Lower leg skin (tissue), 4 donors: Measurements from ENCODE around the gene MYOG. TPM values are rescaled to one million over a fixed set of nuclear protein-coding genes. Genes with fewer than 3 reads are reported as not detected.

Experiments used
- DNase-seq, 2 donors: peaks; one replicate each; pipeline ENCODE4 v3.0.0-alpha.2; 2019; ENCODE audit warnings: low spot score in 2 of 2
- H3K4me3 ChIP-seq: fragments of 200-600 bp; sonication (generic); 2 replicates; pipeline ENCODE4 v1.5.1; 2017; ENCODE audit warnings: mild to moderate bottlenecking, low read depth; ENCODE audit not compliant: poor library complexity, severe bottlenecking
- CTCF ChIP-seq, 3 donors: fragments of 450-650 bp; IDR thresholded peaks; one replicate each; pipeline ENCODE4 v1.5.1; 2016; ENCODE audit warnings: antibody characterized with exemption in 3 of 3, mild to moderate bottlenecking in 3 of 3, moderate library complexity in 2 of 3
- POLR2A ChIP-seq, 2 donors: fragments of 450-650 bp; IDR thresholded peaks; one replicate each; pipeline ENCODE4 v1.6.1; 2016 to 2017; ENCODE audit warnings: antibody characterized with exemption in 2 of 2, mild to moderate bottlenecking in 1 of 2, moderate library complexity in 1 of 2
- WGBS, 2 donors: methylation state at CpG; one replicate each; pipeline ENCODE4 v1.1.5; 2018; 5-methylcytosine and 5-hydroxymethylcytosine counted together
- intact Hi-C: fragments of 100-400 bp; cut with DNase I; formaldehyde crosslinking; loops from one replicate; pipeline ENCODE4 v1.15.0; 2023; ENCODE audit warnings: low total_unique reads
- total RNA-seq, 4 donors: library from RNA; depleted of rRNA; stranded (reverse); fragments of >200 nt; gene quantifications; one replicate each; pipeline ENCODE4 v1.1.0, GENCODE V29; 2016

MYOG gene
- total RNA-seq, 4 donors from 2014 or later = not detected

- TF ChIP-seq POLR2A (IDR thresholded peaks at IDR 0.05) = no peak
- no peak overlapping the region for H3K4me3 ChIP-seq
- 50 to 67% methylated on average over 1 of the region's 1 CpG for WGBS, 2 donors
- intact Hi-C loops = no loop called here
- no peak for DNase-seq
Observed at GRCh38 chr1:203054184-203054583, 31.6 kb downstream of the MYOG start.

GRCh38 chr1:203052601-203053000, 33.2 kb downstream of the MYOG start:
- intact Hi-C loops = no loop called here
- 86 to 90% methylated on average over 3 of the region's 3 CpGs for WGBS, 2 donors
- no peak for TF ChIP-seq CTCF (IDR thresholded peaks at IDR 0.05)
- TF ChIP-seq POLR2A (IDR thresholded peaks at IDR 0.05) = no peak
- no peak for DNase-seq
- no peak overlapping the region for H3K4me3 ChIP-seq

- whole genome bisulfite sequencing, 2 donors = 60% methylated on average over 13 to 16 of the region's 20 CpGs
- intact Hi-C loops = no loop called here
- H3K4me3 ChIP-seq = no peak overlapping the region
- DNase-seq = no peak
- TF ChIP-seq CTCF (IDR thresholded peaks at IDR 0.05) (no peak), POLR2A (IDR thresholded peaks at IDR 0.05) (no peak)
Observed at GRCh38 chr1:203051841-203052324, 33.9 kb downstream of the MYOG start.

- WGBS, 2 donors = 84 to 86% methylated on average over 4 of the region's 4 CpGs
- TF ChIP-seq CTCF (IDR thresholded peaks at IDR 0.05) (no peak), POLR2A (IDR thresholded peaks at IDR 0.05) (no peak)
- intact Hi-C loops = no loop called here
- no peak for DNase-seq
- no peak overlapping the region for H3K4me3 ChIP-seq
Observed at GRCh38 chr1:203050826-203051225, 35.0 kb downstream of the MYOG start.

GRCh38 chr1:203049576-203050180, 36.1 kb downstream of the MYOG start:
- no peak for TF ChIP-seq POLR2A (IDR thresholded peaks at IDR 0.05)
- no peak for TF ChIP-seq CTCF (IDR thresholded peaks at IDR 0.05)
- DNase-seq = no peak
- 83 to 86% methylated on average over 14 of the region's 14 CpGs for WGBS, 2 donors
- no peak overlapping the region for H3K4me3 ChIP-seq
- intact Hi-C loops = no loop called here

- no peak for TF ChIP-seq CTCF (IDR thresholded peaks at IDR 0.05)
- no peak for TF ChIP-seq POLR2A (IDR thresholded peaks at IDR 0.05)
Observed at GRCh38 chr1:203049077-203049476, 36.7 kb downstream of the MYOG start.

More at GRCh38 chr1:203049077-203049476, 36.7 kb downstream of the MYOG start:
- 76 to 78% methylated on average over 2 to 4 of the region's 4 CpGs for WGBS, 2 donors
- no peak overlapping the region for H3K4me3 ChIP-seq
- DNase-seq = no peak
- intact Hi-C loops = no loop called here
